ENCODE results near the gene SLC29A3.

DNA sequence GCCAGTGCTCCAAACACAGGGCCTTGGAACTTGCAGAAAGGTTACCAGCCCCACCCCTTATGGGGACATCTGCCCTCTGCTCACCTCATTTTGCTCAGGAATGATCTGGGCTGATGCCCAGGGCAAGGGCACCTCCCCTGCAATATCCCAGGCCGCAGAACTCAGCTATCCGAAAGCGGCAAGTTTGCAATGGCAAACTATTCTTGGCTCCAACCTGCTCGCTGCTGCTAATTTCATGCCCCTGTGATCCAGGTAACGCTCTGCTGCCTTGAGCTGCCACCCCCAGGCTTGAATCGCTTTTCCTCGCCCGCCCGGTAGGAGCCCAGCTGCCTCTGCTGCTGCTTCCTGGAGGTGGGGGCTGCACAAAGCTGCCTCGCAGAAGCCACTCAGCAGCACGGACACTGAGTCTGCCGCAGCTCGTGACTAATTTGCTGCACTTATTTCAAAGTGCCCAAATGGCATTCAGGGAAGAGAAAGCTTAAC is 18.2 kb downstream of the SLC29A3 start:
- TF ChIP-seq, protein P1, sequence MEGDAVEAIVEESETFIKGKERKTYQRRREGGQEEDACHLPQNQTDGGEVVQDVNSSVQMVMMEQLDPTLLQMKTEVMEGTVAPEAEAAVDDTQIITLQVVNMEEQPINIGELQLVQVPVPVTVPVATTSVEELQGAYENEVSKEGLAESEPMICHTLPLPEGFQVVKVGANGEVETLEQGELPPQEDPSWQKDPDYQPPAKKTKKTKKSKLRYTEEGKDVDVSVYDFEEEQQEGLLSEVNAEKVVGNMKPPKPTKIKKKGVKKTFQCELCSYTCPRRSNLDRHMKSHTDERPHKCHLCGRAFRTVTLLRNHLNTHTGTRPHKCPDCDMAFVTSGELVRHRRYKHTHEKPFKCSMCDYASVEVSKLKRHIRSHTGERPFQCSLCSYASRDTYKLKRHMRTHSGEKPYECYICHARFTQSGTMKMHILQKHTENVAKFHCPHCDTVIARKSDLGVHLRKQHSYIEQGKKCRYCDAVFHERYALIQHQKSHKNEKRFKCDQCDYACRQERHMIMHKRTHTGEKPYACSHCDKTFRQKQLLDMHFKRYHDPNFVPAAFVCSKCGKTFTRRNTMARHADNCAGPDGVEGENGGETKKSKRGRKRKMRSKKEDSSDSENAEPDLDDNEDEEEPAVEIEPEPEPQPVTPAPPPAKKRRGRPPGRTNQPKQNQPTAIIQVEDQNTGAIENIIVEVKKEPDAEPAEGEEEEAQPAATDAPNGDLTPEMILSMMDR (IDR thresholded peaks at IDR 0.05), result no peak
- no peak for TF ChIP-seq POLR2A (IDR thresholded peaks at IDR 0.05)

Measured in breast epithelium (tissue), 3 donors.